Muscle of back (tissue), 11 donors: ENCODE results near the gene COL25A1. TPM values are rescaled to one million over a fixed set of nuclear protein-coding genes. Genes with fewer than 3 reads are reported as not detected.
A peak's percentile ranks its signal among the peaks of the same experiment; 100 is the strongest.

Source experiments
- DNase-seq, 3 donors: peaks; one replicate each; pipeline versions ENCODE4 v3.0.0 to v3.0.0-alpha.2; 2013
- polyA plus RNA-seq, 10 donors: library from polyadenylated mRNA; unstranded; fragments of 120-200 nt; gene quantifications; one replicate each; pipeline ENCODE4 v1.2.1, GENCODE V29; 2013; ENCODE audit not compliant: insufficient read length in 10 of 10

COL25A1 gene
- polyA plus RNA-seq, 10 donors = 4.2 to 8.4 (median 4.8) TPM

DNA sequence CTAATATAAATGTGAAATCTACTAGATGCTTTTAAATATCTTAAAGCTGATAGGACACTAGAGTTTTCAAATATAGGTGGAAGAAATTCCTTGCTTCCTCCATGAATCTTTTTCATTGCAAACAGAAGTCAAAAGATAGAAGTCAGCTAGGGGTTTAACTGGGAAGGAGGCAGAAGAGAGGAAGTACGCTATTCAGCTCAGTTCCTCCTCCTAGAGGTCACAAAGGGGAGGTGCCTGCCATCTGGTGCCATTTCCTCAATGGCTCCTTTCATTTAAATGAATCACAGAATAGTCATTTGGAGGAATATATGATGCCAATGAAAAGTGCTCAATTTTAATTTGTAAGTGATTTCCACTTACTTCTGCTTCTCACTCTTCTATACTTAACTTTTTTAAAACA is 8.5 kb downstream of the COL25A1 start:
- DNase-seq = no peak

DNA sequence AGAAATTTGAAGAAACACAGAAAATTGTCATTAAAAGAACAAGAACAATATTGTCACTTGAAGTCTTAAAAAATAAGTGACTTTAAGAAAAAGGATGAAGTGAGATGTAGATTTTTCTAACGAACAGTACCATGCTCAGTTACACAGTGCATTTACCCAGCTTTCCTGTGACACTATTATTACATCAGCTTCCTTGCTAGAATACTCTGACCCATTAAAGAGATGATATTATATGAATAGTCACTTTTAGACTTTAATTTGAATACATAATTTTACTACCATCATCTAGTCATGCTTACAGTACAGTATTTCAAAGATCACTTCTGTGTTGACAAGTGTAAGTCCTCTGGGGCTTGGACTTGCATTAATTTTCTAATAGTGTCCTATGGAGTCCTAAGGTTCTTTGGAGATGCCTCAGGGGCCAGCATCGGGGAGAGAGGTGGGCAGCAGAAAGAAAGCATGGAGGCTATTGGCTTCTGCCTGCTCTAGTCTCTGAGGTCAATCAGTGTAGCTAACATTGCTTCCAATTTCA is 10.7 kb downstream of the COL25A1 start:
- DNase-seq = no peak

- DNase-seq = no peak
Observed at GRCh38 chr4:109290918-109291317, 11.5 kb downstream of the COL25A1 start.

DNA sequence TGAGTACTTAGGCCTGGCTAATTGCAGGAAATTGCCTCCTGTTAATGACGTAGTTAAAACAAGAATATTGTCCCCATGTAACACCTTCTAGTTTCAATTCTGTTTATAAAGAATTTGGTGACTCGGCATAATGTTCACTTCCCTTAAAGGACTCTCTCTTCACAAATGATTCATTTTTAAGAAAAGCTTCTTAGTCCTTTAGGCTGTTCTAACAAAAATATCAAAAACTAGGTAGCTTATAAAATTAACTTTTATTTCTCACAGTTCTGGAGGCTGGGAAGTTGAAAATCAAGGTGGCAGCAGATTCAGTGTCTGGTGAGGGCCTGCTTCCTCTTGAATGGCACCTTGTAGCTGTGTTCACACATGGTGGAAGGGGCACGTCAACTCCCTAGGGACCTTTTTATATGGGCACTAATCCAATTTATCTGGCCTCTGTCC is 23.8 kb downstream of the COL25A1 start:
- no peak for DNase-seq

DNA sequence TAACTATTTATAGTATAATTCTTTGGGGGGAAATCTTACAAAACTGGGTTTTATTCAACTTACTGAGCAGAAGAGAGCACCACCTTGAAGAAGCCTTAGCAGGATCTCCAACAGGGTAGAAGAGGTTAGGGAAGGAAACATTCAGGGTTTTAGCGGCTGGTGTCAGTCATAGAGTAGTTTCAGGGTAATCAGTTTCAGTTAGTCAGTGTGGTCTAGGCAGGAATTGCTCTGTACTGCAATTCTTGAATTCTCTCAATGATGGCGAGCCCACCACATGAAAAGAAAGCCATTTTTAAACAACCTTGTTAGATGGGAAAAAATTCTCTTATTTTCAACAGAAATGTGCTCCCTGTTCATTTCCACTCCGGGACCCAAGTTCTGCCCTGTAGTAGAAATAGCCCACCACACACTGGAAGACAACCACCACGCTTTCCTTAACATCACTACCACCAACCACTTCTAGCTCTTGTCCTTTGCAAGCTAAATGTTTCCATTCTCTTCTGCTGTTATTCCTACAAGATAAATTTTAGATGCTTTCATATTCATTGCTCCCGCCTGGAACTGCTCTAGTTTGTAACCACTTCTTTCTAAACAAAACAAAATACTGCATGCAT is 25.9 kb downstream of the COL25A1 start:
- DNase-seq = no peak

- DNase-seq = no peak
Observed at GRCh38 chr4:109275066-109275745, 27.3 kb downstream of the COL25A1 start.

DNA sequence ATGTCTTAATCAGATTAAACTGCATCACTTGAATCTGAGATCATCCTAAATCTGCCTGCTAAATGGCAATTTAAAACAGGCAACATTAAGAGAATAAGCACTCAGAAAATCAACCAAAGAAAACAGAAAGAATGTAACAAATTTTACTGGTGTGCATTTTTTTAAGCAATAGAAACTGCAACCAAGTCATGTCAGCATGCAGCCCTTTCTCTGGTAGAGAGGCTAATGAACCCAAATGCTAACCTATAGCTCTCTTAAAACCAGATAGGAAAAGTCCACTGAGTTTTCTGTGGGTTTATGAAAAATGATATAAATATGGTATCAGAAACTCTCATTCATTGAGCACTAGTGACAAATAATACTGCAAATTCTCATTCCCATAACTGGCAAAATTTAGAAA is 35.6 kb downstream of the COL25A1 start:
- DNase-seq = no peak

DNA sequence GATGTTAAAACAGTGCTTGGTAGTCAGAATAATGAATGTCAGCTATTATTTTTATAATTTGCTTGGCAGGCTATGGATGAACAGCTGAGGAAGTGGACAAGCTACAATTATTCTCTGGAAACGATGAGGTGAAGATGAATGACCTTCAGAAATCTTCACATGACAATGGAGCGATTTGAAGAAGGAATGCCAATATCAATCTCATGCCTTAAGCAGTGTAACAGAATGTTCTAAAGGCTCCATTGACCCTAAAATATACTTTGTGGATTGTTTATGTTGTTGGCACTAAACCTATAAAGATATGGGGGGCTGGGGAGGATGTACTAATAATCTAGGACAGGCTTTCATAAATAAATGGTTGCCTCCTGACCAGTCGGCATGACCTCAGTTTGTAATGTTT is 36.2 kb downstream of the COL25A1 start:
- DNase-seq = no peak

DNA sequence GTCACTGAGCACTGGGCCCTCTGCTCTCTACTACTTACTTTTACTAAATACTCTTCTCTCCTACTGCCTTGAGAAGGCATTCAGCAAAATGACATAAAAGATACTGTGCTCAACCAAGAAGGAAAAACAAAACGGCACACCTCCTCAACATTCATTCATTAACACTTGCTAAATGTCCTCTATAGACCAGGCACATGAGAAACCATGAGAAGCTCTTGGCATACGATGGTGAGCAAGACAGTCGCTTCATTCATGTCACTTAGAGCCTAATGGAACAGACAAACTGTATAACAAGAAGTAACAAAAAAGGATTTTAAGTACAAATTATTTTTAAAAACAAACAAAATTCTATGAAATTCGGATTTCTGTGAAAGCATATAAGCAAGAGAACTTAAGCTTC is 38.7 kb downstream of the COL25A1 start:
- no peak for DNase-seq

- no peak for DNase-seq
Observed at GRCh38 chr4:109256818-109257217, 45.6 kb downstream of the COL25A1 start.

GRCh38 chr4:109254845-109255244 is 47.6 kb downstream of the COL25A1 start:
- no peak for DNase-seq

DNA sequence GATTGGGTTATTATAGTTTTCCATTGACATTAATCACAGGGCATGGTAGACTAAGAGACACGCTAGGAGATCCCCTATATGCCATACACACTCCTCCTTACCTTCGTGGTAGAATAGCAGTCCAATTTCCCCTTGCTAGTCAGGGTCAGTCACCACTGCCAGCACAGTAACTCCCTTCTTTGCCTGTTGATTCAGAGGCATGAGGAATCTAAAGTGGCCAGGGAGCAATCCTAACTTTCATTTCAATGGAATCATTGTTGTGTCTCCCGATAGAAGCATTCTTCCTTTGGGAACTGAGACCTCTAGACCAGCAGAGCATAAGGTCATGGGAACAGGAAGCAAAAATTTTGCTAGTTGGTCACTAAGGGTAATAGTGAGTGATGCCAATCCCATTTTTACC is 51.1 kb downstream of the COL25A1 start:
- no peak for DNase-seq

DNA sequence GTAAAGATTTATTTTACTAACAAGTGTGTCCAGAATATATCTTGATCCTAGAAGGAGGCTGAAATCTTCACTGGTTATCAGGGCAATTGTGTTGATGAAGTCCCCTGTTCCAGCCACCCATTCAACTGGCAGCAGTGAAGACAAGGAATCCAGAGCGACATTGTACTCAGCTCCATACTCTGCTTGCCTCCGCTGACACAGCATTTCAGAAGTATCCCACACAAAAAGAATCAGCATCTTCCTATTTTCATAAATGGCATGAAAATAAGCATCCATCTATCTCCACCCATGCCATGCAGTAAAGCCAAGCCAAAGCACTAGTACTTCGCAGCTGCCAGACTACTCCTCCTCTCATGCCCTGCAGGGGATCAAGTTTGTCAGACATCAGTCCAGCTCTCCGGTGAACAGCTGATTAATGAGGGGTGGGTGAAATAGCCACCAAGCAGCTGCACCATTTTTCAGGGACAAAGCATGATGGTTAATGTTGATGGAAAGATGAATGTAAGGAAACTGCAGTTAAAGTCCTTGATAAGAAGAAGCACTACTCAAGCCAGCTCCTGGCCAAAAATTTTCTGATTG is 54.0 kb downstream of the COL25A1 start:
- peak in 2 of 3 donors; percentile 5 to 10 for DNase-seq

- DNase-seq = no peak
Observed at GRCh38 chr4:109243871-109244270, 58.6 kb downstream of the COL25A1 start.

DNA sequence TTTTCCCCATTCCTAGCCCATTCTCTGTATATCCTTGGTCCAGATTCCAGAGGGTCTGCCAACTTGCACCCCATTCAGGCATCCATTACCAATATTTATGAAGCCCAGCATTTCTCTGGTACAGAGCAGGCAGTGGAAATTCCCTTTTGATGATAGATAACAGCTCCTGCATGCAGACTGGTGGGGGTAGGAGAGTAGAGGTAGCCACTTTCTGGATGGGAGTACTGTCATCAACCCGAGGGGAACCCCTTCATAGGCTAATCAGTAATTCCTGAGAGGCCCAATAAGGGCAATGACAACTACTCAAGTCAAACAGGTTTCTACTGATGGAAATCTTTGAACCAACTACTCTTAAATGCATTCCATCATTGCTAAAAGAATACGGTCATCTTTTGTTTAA is 63.7 kb downstream of the COL25A1 start:
- DNase-seq = no peak

DNA sequence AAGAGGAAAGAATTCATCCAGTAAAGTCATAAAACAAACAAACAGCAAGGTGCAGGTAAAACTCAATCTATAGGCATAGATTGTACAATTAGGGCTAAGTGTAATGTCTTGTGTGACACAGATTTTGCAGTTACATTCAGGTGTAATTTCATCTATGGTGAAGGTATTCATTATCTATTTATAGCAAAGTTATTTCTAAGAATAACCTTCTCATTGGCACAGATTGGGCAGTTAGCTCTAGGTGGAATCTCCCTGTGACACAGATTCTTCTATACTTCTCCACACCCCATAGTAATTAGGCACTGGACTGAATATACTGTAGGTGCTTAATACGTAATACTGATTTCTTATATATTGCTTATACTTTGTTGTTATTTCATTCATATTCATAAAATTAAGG is 66.8 kb downstream of the COL25A1 start:
- DNase-seq = no peak

GRCh38 chr4:109234596-109234995 is 67.9 kb downstream of the COL25A1 start:
- DNase-seq = no peak

DNA sequence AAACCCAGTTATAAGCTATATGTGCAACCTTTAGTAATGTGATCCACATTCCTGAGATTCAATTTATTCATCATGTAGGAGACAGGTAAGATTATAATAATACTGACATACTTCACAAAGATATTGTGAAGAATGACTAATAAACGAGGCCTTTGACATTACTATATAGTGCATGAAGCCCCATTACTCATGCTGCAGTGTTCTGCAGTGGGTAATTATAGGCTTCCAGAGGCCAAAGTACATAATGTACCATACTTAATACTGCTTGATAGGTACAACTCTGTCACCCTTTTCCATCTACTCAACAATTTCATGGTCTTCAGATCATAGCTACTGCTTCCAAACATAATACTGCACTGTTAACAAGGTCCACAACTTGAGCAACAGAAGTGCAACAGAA is 68.9 kb downstream of the COL25A1 start:
- DNase-seq = no peak

GRCh38 chr4:109232681-109233080 is 69.8 kb downstream of the COL25A1 start:
- no peak for DNase-seq

- no peak for DNase-seq
Observed at GRCh38 chr4:109231331-109231730, 71.1 kb downstream of the COL25A1 start.

GRCh38 chr4:109229028-109229427 is 73.4 kb downstream of the COL25A1 start:
- DNase-seq = no peak

- DNase-seq = no peak
Observed at GRCh38 chr4:109218288-109218687, 84.2 kb downstream of the COL25A1 start.

- no peak for DNase-seq
Observed at GRCh38 chr4:109216085-109216696, 86.3 kb downstream of the COL25A1 start.
